Loucy (cell line): ENCODE results near the gene SRD5A2.

ENCODE experiments used
- H2AFZ ChIP-seq: fragments of 200-600 bp; sonication (generic); 2 replicates; pipeline ENCODE4 v1.6.0; 2016; ENCODE audit warnings: antibody characterized with exemption, mild to moderate bottlenecking, low read length, moderate library complexity
- H3F3A ChIP-seq: fragments of 200-600 bp; 2 replicates; pipeline ENCODE4 v1.6.0; 2016; ENCODE audit warnings: antibody characterized with exemption, low read depth, mild to moderate bottlenecking
- H3K27me3 ChIP-seq: fragments of 200-600 bp; sonication (generic); 2 replicates; pipeline ENCODE4 v1.6.1; 2014; ENCODE audit warnings: low read length, mild to moderate bottlenecking; ENCODE audit not compliant: insufficient read depth, poor library complexity, severe bottlenecking
- H3K36me3 ChIP-seq: fragments of 200-600 bp; sonication (generic); 2 replicates; pipeline ENCODE4 v1.6.1; 2016; ENCODE audit warnings: low read length; ENCODE audit not compliant: insufficient read depth
- H3K4me1 ChIP-seq: fragments of 200-600 bp; sonication (generic); 2 replicates; pipeline ENCODE4 v1.5.1; 2014; ENCODE audit warnings: low read length, mild to moderate bottlenecking; ENCODE audit not compliant: insufficient read depth, poor library complexity, severe bottlenecking
- H3K4me2 ChIP-seq: fragments of 200-600 bp; sonication (generic); 2 replicates; pipeline ENCODE4 v1.6.0; 2014; ENCODE audit warnings: antibody characterized with exemption, low read length, low read depth, mild to moderate bottlenecking; ENCODE audit not compliant: poor library complexity, severe bottlenecking
- H3K4me3 ChIP-seq: fragments of 200-600 bp; sonication (generic); 2 replicates; pipeline ENCODE4 v1.5.1; 2014; ENCODE audit warnings: low read length, mild to moderate bottlenecking, mixed read lengths; ENCODE audit not compliant: poor library complexity, severe bottlenecking
- H3K79me2 ChIP-seq: fragments of 200-600 bp; sonication (generic); 2 replicates; pipeline ENCODE4 v1.6.1; 2014; ENCODE audit warnings: low read length; ENCODE audit not compliant: insufficient read depth
- H3K9ac ChIP-seq: fragments of 200-600 bp; sonication (generic); 2 replicates; pipeline ENCODE4 v1.6.0; 2014; ENCODE audit warnings: mild to moderate bottlenecking, low read depth, low read length, moderate library complexity; ENCODE audit not compliant: poor library complexity, severe bottlenecking
- H3K9me2 ChIP-seq: fragments of 200-600 bp; sonication (generic); replicated peaks from 2 replicates; pipeline ENCODE4 v1.6.1; 2016; ENCODE audit warnings: low read depth, low read length, mixed read lengths
- H3K9me3 ChIP-seq: fragments of 200-600 bp; sonication (generic); 2 replicates; pipeline ENCODE4 v1.6.1; 2014; ENCODE audit warnings: mild to moderate bottlenecking, antibody characterized with exemption, low read length, low read depth; ENCODE audit not compliant: insufficient read depth
- H4K20me1 ChIP-seq: fragments of 200-600 bp; sonication (generic); 2 replicates; pipeline ENCODE4 v1.6.0; 2014; ENCODE audit warnings: antibody characterized with exemption, low read length, mild to moderate bottlenecking; ENCODE audit not compliant: insufficient read depth, poor library complexity, severe bottlenecking
- EZH2phosphoT487 ChIP-seq: fragments of 200-600 bp; IDR thresholded peaks from 2 replicates; pipeline ENCODE4 v1.6.1; 2018; ENCODE audit warnings: antibody characterized with exemption, mild to moderate bottlenecking, moderate library complexity, borderline replicate concordance
- TF ChIP-seq, protein P1 (sequence below): fragments of 200-600 bp; sonication (generic); conservative IDR thresholded peaks from 2 replicates; pipeline ENCODE4 v1.5.1; 2014; ENCODE audit warnings: mild to moderate bottlenecking, antibody characterized with exemption, low read length

The SRD5A2 gene

DNA sequence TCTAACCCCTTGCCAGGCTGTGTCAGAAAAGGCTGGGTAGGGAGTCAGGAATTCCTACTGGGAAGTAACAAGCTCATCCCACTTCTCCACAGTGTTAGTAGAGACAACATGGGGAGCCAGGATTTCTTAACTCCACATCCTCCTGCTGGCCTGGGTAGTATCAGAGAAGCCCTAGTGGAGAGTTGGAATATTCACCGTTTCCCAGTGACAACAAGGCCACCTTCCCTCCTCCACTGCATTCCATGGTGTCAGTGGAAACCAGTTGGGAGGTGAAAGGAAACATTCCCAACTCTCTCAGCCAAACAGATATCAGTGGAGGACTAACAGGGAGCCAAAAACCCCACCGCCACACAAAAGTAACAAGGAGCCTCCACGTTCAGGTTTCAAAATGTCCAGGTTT is 41.2 kb downstream of the SRD5A2 start:
- H3K9me3 ChIP-seq: no peaks in the 10 kb centered on the region
- no peaks in the 10 kb centered on the region for H3K27me3 ChIP-seq
- no peaks in the 10 kb centered on the region for H3K36me3 ChIP-seq
- no peak overlapping the region for H2AFZ ChIP-seq
- no peaks in the 10 kb centered on the region for H3K9me2 ChIP-seq
- no peak overlapping the region for H3K9ac ChIP-seq
- H4K20me1 ChIP-seq: no peaks in the 10 kb centered on the region
- H3K4me2 ChIP-seq: no peak overlapping the region
- TF ChIP-seq EZH2phosphoT487: no peak
- TF ChIP-seq, protein P1, sequence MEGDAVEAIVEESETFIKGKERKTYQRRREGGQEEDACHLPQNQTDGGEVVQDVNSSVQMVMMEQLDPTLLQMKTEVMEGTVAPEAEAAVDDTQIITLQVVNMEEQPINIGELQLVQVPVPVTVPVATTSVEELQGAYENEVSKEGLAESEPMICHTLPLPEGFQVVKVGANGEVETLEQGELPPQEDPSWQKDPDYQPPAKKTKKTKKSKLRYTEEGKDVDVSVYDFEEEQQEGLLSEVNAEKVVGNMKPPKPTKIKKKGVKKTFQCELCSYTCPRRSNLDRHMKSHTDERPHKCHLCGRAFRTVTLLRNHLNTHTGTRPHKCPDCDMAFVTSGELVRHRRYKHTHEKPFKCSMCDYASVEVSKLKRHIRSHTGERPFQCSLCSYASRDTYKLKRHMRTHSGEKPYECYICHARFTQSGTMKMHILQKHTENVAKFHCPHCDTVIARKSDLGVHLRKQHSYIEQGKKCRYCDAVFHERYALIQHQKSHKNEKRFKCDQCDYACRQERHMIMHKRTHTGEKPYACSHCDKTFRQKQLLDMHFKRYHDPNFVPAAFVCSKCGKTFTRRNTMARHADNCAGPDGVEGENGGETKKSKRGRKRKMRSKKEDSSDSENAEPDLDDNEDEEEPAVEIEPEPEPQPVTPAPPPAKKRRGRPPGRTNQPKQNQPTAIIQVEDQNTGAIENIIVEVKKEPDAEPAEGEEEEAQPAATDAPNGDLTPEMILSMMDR: no peak
- H3K79me2 ChIP-seq: no peaks in the 10 kb centered on the region
- H3K4me3 ChIP-seq: no peak overlapping the region
- no peaks in the 10 kb centered on the region for H3F3A ChIP-seq
- H3K4me1 ChIP-seq: no peaks in the 10 kb centered on the region

DNA sequence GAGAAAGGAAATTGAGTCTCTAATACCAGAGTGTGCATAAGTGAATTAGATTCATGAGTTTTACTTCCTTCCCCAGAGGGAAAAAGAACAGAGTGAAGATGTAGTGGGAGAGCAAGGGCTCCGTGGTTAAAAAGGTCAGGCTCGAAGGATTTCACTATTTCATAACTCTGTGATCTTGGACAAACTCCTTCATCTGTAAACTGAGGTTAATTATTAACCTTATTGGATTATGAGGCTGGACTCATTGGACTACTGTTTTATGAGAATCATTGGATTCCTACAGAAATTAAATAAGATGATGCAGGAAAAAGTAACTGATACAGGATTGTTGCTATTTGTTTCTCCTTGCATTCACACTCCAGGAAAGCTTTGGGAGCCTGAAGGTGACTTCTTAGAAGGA is 45.0 kb downstream of the SRD5A2 start:
- Histone ChIP-seq H4K20me1 (no peaks in the 10 kb centered on the region), H3F3A (no peaks in the 10 kb centered on the region), H3K4me1 (no peaks in the 10 kb centered on the region), H2AFZ (no peak overlapping the region), H3K36me3 (no peaks in the 10 kb centered on the region), H3K4me3 (no peak overlapping the region), H3K9me3 (no peaks in the 10 kb centered on the region), H3K9me2 (no peaks in the 10 kb centered on the region), H3K27me3 (no peaks in the 10 kb centered on the region), H3K79me2 (no peaks in the 10 kb centered on the region), H3K4me2 (no peak overlapping the region), H3K9ac (no peak overlapping the region)
- no peak for TF ChIP-seq EZH2phosphoT487
- TF ChIP-seq, protein P1: no peak

DNA sequence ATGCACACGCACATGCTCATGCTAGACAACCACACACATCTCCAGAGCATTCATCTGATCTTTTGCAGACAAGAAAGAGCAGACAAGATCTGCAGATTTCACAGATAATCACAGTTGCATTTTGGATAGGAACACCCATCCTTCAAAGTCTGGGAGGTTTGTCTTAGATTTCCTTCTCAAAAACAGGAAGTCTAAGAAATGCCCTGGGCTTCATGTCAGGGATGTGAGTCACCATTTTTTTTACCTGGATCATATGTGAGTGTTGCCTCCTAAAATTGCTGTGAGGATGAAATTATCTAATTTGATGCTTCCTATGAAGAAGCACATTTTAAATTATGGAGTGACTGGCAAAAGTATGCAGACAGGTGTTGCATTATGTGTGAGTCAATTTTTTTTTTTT is 46.1 kb downstream of the SRD5A2 start:
- Histone ChIP-seq H3K27me3 (no peaks in the 10 kb centered on the region), H3K9ac (no peak overlapping the region)
- no peak for TF ChIP-seq EZH2phosphoT487
- TF ChIP-seq, protein P1: no peak

More for the DNA sequence above, 46.1 kb downstream of the SRD5A2 start:
- Histone ChIP-seq H3K79me2 (no peaks in the 10 kb centered on the region), H3K36me3 (no peaks in the 10 kb centered on the region), H2AFZ (no peak overlapping the region), H3K4me1 (no peaks in the 10 kb centered on the region), H3K4me3 (no peak overlapping the region), H3K4me2 (no peak overlapping the region), H4K20me1 (no peaks in the 10 kb centered on the region), H3K9me3 (no peaks in the 10 kb centered on the region), H3F3A (no peaks in the 10 kb centered on the region), H3K9me2 (no peaks in the 10 kb centered on the region)
